SK-N-MC (cell line): ENCODE data around the gene FAM20C.

ENCODE experiments used
- DNase-seq: peaks from one replicate; pipeline ENCODE4 v3.0.0-alpha.2; 2011; ENCODE audit warnings: low read depth, low spot score
- H3K27ac ChIP-seq: fragments of 200-600 bp; sonication (generic); 2 replicates; pipeline ENCODE4 v1.5.1; 2016; ENCODE audit warnings: mixed run types
- H3K36me3 ChIP-seq: fragments of 200-600 bp; sonication (generic); 2 replicates; pipeline ENCODE4 v1.6.1; 2017; ENCODE audit warnings: antibody characterized with exemption, low read length, mixed read lengths; ENCODE audit not compliant: insufficient read depth
- H3K4me3 ChIP-seq: fragments of 200-600 bp; sonication (generic); 2 replicates; pipeline ENCODE4 v1.5.1; 2016
- H3K9ac ChIP-seq: fragments of 200-600 bp; sonication (generic); 2 replicates; pipeline ENCODE4 v1.8.0; 2017; ENCODE audit warnings: mixed run types, mixed read lengths; ENCODE audit not compliant: insufficient read length
- H3K9me3 ChIP-seq: fragments of 200-600 bp; sonication (generic); 2 replicates; pipeline ENCODE4 v1.6.1; 2017; ENCODE audit warnings: low read depth, mild to moderate bottlenecking, antibody characterized with exemption, low read length, moderate library complexity, mixed read lengths
- EZH2 ChIP-seq: fragments of 200-600 bp; sonication (generic); IDR thresholded peaks from one replicate; pipeline ENCODE4 v1.6.1; 2017; ENCODE audit warnings: antibody characterized with exemption
- FOXP2 ChIP-seq: optimal IDR thresholded peaks from 2 replicates; pipeline ENCODE3; 2011; ENCODE audit warnings: mild to moderate bottlenecking, moderate library complexity; ENCODE audit not compliant: insufficient read depth; ENCODE audit errors: extremely low read length, control extremely low read depth
- POLR2AphosphoS5 ChIP-seq: IDR thresholded peaks from 2 replicates; pipeline ENCODE4 v1.6.1; 2012; ENCODE audit warnings: mild to moderate bottlenecking, low read depth, low read length, borderline replicate concordance

FAM20C gene

GRCh38 chr7:256981-257646, 64.7 kb downstream of the FAM20C start:
- H3K27ac ChIP-seq, result no peak overlapping the region
- H3K9ac ChIP-seq, result no peak overlapping the region
- H3K36me3 ChIP-seq, result no peaks in the 10 kb centered on the region
- no peak for DNase-seq
- no peak overlapping the region for H3K4me3 ChIP-seq
- H3K9me3 ChIP-seq, result no peaks in the 10 kb centered on the region
- TF ChIP-seq POLR2AphosphoS5, result no peak
- no peak for TF ChIP-seq FOXP2
- no peak for TF ChIP-seq EZH2

GRCh38 chr7:257647-257992, 65.2 kb downstream of the FAM20C start:
- no peak for DNase-seq
- H3K4me3 ChIP-seq, result no peak overlapping the region
- TF ChIP-seq FOXP2 (no peak), POLR2AphosphoS5 (no peak), EZH2 (no peak)
- no peak overlapping the region for H3K9ac ChIP-seq
- no peak overlapping the region for H3K27ac ChIP-seq
- H3K9me3 ChIP-seq, result no peaks in the 10 kb centered on the region
- no peaks in the 10 kb centered on the region for H3K36me3 ChIP-seq

GRCh38 chr7:258476-259190, 66.3 kb downstream of the FAM20C start:
- Histone ChIP-seq H3K9me3 (no peaks in the 10 kb centered on the region), H3K4me3 (no peak overlapping the region), H3K36me3 (no peaks in the 10 kb centered on the region), H3K9ac (no peak overlapping the region), H3K27ac (no peak overlapping the region)
- TF ChIP-seq POLR2AphosphoS5 (no peak), EZH2 (no peak), FOXP2 (no peak)
- DNase-seq, result no peak

- no peak for TF ChIP-seq POLR2AphosphoS5
- no peak for TF ChIP-seq FOXP2
- no peak for TF ChIP-seq EZH2
- no peak overlapping the region for H3K9ac ChIP-seq
- no peak for DNase-seq
- no peak overlapping the region for H3K4me3 ChIP-seq
- no peaks in the 10 kb centered on the region for H3K9me3 ChIP-seq
- H3K36me3 ChIP-seq, result no peaks in the 10 kb centered on the region
- H3K27ac ChIP-seq, result no peak overlapping the region
Observed at GRCh38 chr7:259191-259505, 66.8 kb downstream of the FAM20C start.

GRCh38 chr7:259751-260405, 67.5 kb downstream of the FAM20C start:
- no peak overlapping the region for H3K27ac ChIP-seq
- H3K9me3 ChIP-seq, result no peaks in the 10 kb centered on the region
- TF ChIP-seq EZH2, result no peak
- TF ChIP-seq POLR2AphosphoS5, result no peak
- TF ChIP-seq FOXP2, result no peak
- no peak overlapping the region for H3K9ac ChIP-seq
- no peaks in the 10 kb centered on the region for H3K36me3 ChIP-seq
- no peak for DNase-seq
- H3K4me3 ChIP-seq, result no peak overlapping the region

- Histone ChIP-seq H3K4me3 (no peak overlapping the region), H3K36me3 (no peaks in the 10 kb centered on the region), H3K9me3 (no peaks in the 10 kb centered on the region), H3K27ac (no peak overlapping the region), H3K9ac (no peak overlapping the region)
- TF ChIP-seq FOXP2 (no peak), POLR2AphosphoS5 (no peak), EZH2 (no peak)
- no peak for DNase-seq
Observed at GRCh38 chr7:260441-261281, 68.3 kb downstream of the FAM20C start.

GRCh38 chr7:261341-262250, 69.2 kb downstream of the FAM20C start:
- Histone ChIP-seq H3K4me3 (no peak overlapping the region), H3K9ac (no peak overlapping the region), H3K27ac (no peak overlapping the region), H3K9me3 (no peaks in the 10 kb centered on the region), H3K36me3 (no peaks in the 10 kb centered on the region)
- TF ChIP-seq POLR2AphosphoS5 (no peak), FOXP2 (no peak), EZH2 (no peak)
- no peak for DNase-seq
